Thoracic aorta (tissue), 2 donors: ENCODE measurements around the gene KRT84. TPM values are rescaled to one million over a fixed set of nuclear protein-coding genes. Genes with fewer than 3 reads are reported as not detected.

Experiments
- ATAC-seq: fragments of 150-250 bp; one replicate; pipeline ENCODE4 v1.8.0; 2017; ENCODE audit warnings: low read depth; ENCODE audit not compliant: insufficient number of reproducible peaks, low FRiP score
- DNase-seq: peaks from one replicate; pipeline ENCODE4 v3.0.0-alpha.2; 2020; ENCODE audit warnings: low spot score
- H3K27ac ChIP-seq, 2 donors: fragments of 200-600 bp; sonication (generic); 1 replicate in 1 of 2; 2 replicates in 1 of 2; pipeline ENCODE4 v1.5.1; 2016; ENCODE audit warnings: mild to moderate bottlenecking in 2 of 2, moderate library complexity in 2 of 2
- H3K27me3 ChIP-seq: fragments of 200-600 bp; sonication (generic); replicated peaks from 2 replicates; pipeline ENCODE4 v1.6.0; 2016; ENCODE audit warnings: mild to moderate bottlenecking; ENCODE audit not compliant: insufficient read depth
- H3K36me3 ChIP-seq: fragments of 200-600 bp; sonication (generic); one replicate; pipeline ENCODE4 v1.5.1; 2016
- H3K4me1 ChIP-seq, 2 donors: fragments of 200-600 bp; sonication (generic); 1 replicate in 1 of 2; 2 replicates in 1 of 2; pipeline versions ENCODE4 v1.5.1 to v1.6.0; 2016; ENCODE audit warnings: low read depth in 2 of 2, mild to moderate bottlenecking in 1 of 2; ENCODE audit not compliant: control insufficient read depth in 1 of 2
- H3K4me3 ChIP-seq: fragments of 200-600 bp; sonication (generic); 2 replicates; pipeline ENCODE4 v1.5.1; 2016; ENCODE audit warnings: mild to moderate bottlenecking
- H3K9me3 ChIP-seq: fragments of 200-600 bp; sonication (generic); 2 replicates; pipeline ENCODE4 v1.5.1; 2016
- total RNA-seq, 2 donors: library from RNA; depleted of rRNA; stranded (reverse); fragments of >200 nt; gene quantifications; one replicate each; pipeline versions ENCODE4 v1.1.0 to v1.2.3, GENCODE V29; 2016
- TF ChIP-seq, protein P1 (sequence below): fragments of 200-600 bp; sonication (generic); IDR thresholded peaks from one replicate; pipeline ENCODE4 v1.5.1; 2019; ENCODE audit warnings: antibody characterized with exemption

Gene KRT84
- total RNA-seq, result not detected

- Histone ChIP-seq H3K27me3 (no peaks in the 10 kb centered on the region), H3K4me3 (no peak within 1 kb of the TSS), H3K9me3 (no peaks in the 10 kb centered on the region), H3K4me1 (no peaks in the 10 kb centered on the region), H3K36me3 (no peaks in the 10 kb centered on the region), H3K27ac (no peak within 1 kb of the TSS)
- TF ChIP-seq, protein P1, sequence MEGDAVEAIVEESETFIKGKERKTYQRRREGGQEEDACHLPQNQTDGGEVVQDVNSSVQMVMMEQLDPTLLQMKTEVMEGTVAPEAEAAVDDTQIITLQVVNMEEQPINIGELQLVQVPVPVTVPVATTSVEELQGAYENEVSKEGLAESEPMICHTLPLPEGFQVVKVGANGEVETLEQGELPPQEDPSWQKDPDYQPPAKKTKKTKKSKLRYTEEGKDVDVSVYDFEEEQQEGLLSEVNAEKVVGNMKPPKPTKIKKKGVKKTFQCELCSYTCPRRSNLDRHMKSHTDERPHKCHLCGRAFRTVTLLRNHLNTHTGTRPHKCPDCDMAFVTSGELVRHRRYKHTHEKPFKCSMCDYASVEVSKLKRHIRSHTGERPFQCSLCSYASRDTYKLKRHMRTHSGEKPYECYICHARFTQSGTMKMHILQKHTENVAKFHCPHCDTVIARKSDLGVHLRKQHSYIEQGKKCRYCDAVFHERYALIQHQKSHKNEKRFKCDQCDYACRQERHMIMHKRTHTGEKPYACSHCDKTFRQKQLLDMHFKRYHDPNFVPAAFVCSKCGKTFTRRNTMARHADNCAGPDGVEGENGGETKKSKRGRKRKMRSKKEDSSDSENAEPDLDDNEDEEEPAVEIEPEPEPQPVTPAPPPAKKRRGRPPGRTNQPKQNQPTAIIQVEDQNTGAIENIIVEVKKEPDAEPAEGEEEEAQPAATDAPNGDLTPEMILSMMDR, result no peak
- DNase-seq, result no peak
- no peak for ATAC-seq
These were observed at the start of gene KRT84 for GRCh38 chr12:52385226-52385702. KRT84 (minus strand) TSS chr12:52385652; CDS start chr12:52385585, 67 bp downstream.

GRCh38 chr12:52434760-52435530 lies 49.5 kb upstream of the KRT84 start:
- Histone ChIP-seq H3K27ac (no peak overlapping the region), H3K4me1 (no peaks in the 10 kb centered on the region), H3K36me3 (no peaks in the 10 kb centered on the region), H3K27me3 (no peaks in the 10 kb centered on the region), H3K9me3 (no peaks in the 10 kb centered on the region), H3K4me3 (no peak overlapping the region)
- TF ChIP-seq, protein P1, result no peak
- no peak for DNase-seq
- ATAC-seq, result no peak

DNA sequence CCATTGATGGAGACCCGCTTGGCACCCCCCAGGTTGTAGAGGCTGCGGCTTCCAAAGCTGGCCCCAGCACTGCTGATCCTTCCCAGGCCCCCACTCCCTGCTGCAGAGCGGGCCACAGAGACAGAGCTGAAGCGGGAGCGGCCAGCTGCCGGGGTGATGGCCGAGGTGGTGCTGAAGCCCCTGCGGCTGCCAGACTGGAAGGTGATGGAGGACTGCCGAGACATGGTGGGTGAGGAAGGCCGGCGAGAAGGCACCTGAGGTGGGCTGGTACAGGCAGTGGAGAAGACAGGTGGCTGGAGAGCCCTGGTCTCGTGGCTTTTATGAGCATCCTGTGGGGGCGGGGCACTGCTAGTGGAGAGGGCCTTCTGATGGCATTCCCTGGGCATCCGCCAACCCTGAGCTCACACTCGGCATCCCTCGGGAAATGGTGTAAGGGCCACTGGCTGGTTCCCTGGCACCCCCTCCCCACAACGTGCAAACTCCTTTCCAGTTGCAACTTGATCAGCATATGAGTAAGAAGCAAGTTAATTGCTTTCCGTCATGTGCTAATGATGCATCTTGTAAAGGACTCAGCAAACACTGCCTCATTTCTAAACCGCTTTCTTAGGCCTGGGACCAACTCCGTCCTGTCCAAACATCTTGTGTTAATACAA lies 48.8 kb upstream of the KRT84 start, which contains the start of gene KRT75:
TSS of gene KRT75 (minus strand) at position 291 of the 653 bp plus-strand sequence. CDS start at position 224, 67 bp downstream.
- no peaks in the 10 kb centered on the region for H3K36me3 ChIP-seq
- TF ChIP-seq, protein P1, result no peak
- ATAC-seq (no peak), DNase-seq (no peak)
- no peaks in the 10 kb centered on the region for H3K9me3 ChIP-seq
- H3K27me3 ChIP-seq, result no peaks in the 10 kb centered on the region
- H3K27ac ChIP-seq, result no peak within 1 kb of the TSS
- H3K4me3 ChIP-seq, result no peak within 1 kb of the TSS
- H3K4me1 ChIP-seq, result no peaks in the 10 kb centered on the region

DNA sequence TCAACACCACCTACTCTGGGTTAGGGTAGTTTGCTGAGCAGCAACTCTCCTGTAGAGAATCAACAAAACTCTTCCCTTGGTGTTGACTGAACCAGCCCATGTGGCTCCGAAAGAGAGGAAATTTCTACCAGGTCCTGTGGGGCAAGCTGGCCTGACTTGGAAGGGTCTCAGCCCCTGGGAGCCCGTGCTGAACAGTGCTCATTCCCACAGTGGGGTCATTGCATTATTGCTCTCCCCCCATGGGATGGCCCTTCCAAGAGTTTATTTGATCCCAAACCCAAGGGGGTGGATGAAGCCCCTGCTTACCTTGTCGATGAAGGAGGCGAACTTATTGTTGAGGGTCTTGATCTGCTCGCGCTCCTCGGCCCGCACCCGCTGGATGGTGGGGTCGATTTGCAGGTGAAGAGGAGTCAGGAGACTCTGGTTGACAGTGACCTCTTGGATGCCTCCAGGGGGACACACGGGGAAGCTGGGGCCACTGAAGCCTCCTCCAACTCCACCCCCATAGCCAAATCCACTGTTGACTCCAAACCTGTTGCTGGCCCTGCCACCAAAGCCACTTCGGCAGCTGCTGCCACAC lies 48.1 kb upstream of the KRT84 start:
- Histone ChIP-seq H3K27ac (no peak overlapping the region), H3K27me3 (no peaks in the 10 kb centered on the region), H3K4me1 (no peaks in the 10 kb centered on the region), H3K36me3 (no peaks in the 10 kb centered on the region), H3K4me3 (no peak overlapping the region), H3K9me3 (no peaks in the 10 kb centered on the region)
- ATAC-seq, result no peak
- DNase-seq, result no peak
- TF ChIP-seq, protein P1, result no peak
